Measurements from ENCODE around the gene CCL14. TPM values are rescaled to one million over a fixed set of nuclear protein-coding genes. Genes with fewer than 3 reads are reported as not detected.
"Not testable (repeated sequence)": the region's sequence is repeated elsewhere in the genome, so short reads cannot be mapped to it uniquely, and the experiment has no call there.

CCL14 gene
- not detected in 2 replicates for total RNA-seq (2014; rRNA removed; shearing (Covaris generic))
- polyA plus RNA-seq (2015; cell fraction: cytosol; rRNA removed) = not detected in 2 replicates
- polyA plus RNA-seq (2015; cell fraction: nucleus; rRNA removed) = not detected in 2 replicates

GRCh38 chr17:35986643-35987042 is at the start of gene CCL14:
TSS of gene CCL14 (minus strand) at chr17:35986729. CDS start at chr17:35986649, 80 bp downstream.
- no peak for DNase-seq (ENCODE audit: low read depth)

- no peak for DNase-seq (ENCODE audit: low read depth)
Measured at GRCh38 chr17:36036235-36036634, 49.7 kb upstream of the CCL14 start.

GRCh38 chr17:36034127-36034526 is 47.6 kb upstream of the CCL14 start:
- DNase-seq (ENCODE audit: low read depth) = no peak

GRCh38 chr17:36030956-36031355 is 44.4 kb upstream of the CCL14 start:
- no peak for DNase-seq (ENCODE audit: low read depth)

- DNase-seq (ENCODE audit: low read depth) = no peak
Measured at GRCh38 chr17:36027761-36028160, 41.2 kb upstream of the CCL14 start.

- DNase-seq (ENCODE audit: low read depth) = no peak
Measured at GRCh38 chr17:36024106-36024869, 37.8 kb upstream of the CCL14 start.

- no peak for DNase-seq (ENCODE audit: low read depth)
Measured at GRCh38 chr17:36019423-36019822, 32.9 kb upstream of the CCL14 start.

- DNase-seq (ENCODE audit: low read depth) = no peak
Measured at GRCh38 chr17:36017799-36018198, 31.3 kb upstream of the CCL14 start, which contains the start of gene CCL23. TSS of gene CCL23 (minus strand) at chr17:36017972. CDS start at chr17:36017897, 75 bp downstream.

- no peak for DNase-seq (ENCODE audit: low read depth)
Measured at GRCh38 chr17:36016555-36016954, 30.0 kb upstream of the CCL14 start.

- DNase-seq (ENCODE audit: low read depth) = not testable (repeated sequence)
Measured at GRCh38 chr17:36015895-36016294, 29.4 kb upstream of the CCL14 start.

GRCh38 chr17:36014946-36015345 is 28.4 kb upstream of the CCL14 start:
- no peak for DNase-seq (ENCODE audit: low read depth)

GRCh38 chr17:36011201-36011600 is 24.7 kb upstream of the CCL14 start:
- DNase-seq (ENCODE audit: low read depth) = no peak

GRCh38 chr17:36008998-36009665 is 22.6 kb upstream of the CCL14 start:
- peak; percentile 36 for DNase-seq (ENCODE audit: low read depth)

GRCh38 chr17:36004594-36005108 is 18.1 kb upstream of the CCL14 start:
- DNase-seq (ENCODE audit: low read depth) = no peak

- no peak for DNase-seq (ENCODE audit: low read depth)
Measured at GRCh38 chr17:36002631-36003030, 16.1 kb upstream of the CCL14 start.

- no peak for DNase-seq (ENCODE audit: low read depth)
Measured at GRCh38 chr17:36001862-36002603, 15.5 kb upstream of the CCL14 start.

- no peak for DNase-seq (ENCODE audit: low read depth)
Measured at GRCh38 chr17:36001110-36001771, 14.7 kb upstream of the CCL14 start, which contains the start of gene CCL15. TSS of gene CCL15 (minus strand) at chr17:36001553. CDS start at chr17:36001492, 61 bp downstream.

- DNase-seq (ENCODE audit: low read depth) = no peak
Measured at GRCh38 chr17:36000732-36001109, 14.2 kb upstream of the CCL14 start.

GRCh38 chr17:35998756-35999155 is 12.2 kb upstream of the CCL14 start:
- no peak for DNase-seq (ENCODE audit: low read depth)

GRCh38 chr17:35998018-35998545 is 11.6 kb upstream of the CCL14 start:
- DNase-seq (ENCODE audit: low read depth) = no peak

- not testable (repeated sequence) for DNase-seq (ENCODE audit: low read depth)
Measured at GRCh38 chr17:35995346-35995745, 8.8 kb upstream of the CCL14 start.
